ENCODE results near the gene VSTM1.
A peak's percentile ranks its signal among the peaks of the same experiment; 100 is the strongest.
"Not testable (repeated sequence)": the region's sequence is repeated elsewhere in the genome, so short reads cannot be mapped to it uniquely, and the experiment has no call there.

The VSTM1 gene

GRCh38 chr19:54063350-54064116, at the start of gene VSTM1:
TSS of gene VSTM1 (minus strand) at chr19:54063897. CDS start at chr19:54063777, 120 bp downstream.
- peak; percentile 20 for DNase-seq

GRCh38 chr19:54109651-54110050, 46.0 kb upstream of the VSTM1 start:
- no peak for DNase-seq

GRCh38 chr19:54108496-54108895, 44.8 kb upstream of the VSTM1 start:
- no peak for DNase-seq

GRCh38 chr19:54107876-54108490, 44.3 kb upstream of the VSTM1 start:
- DNase-seq = no peak

GRCh38 chr19:54106716-54107115, 43.0 kb upstream of the VSTM1 start:
- DNase-seq = no peak

GRCh38 chr19:54105796-54106195, 42.1 kb upstream of the VSTM1 start:
- no peak for DNase-seq

- no peak for DNase-seq
Observed at GRCh38 chr19:54104998-54105715, 41.5 kb upstream of the VSTM1 start.

- DNase-seq = peak; percentile 99
Observed at GRCh38 chr19:54102421-54103169, 38.9 kb upstream of the VSTM1 start, which contains the start of gene NDUFA3. TSS of gene NDUFA3 (plus strand) at chr19:54102855. CDS start at chr19:54102879, 24 bp downstream.

- DNase-seq = no peak
Observed at GRCh38 chr19:54100561-54100960, 36.9 kb upstream of the VSTM1 start, which contains the start of gene OSCAR. TSS of gene OSCAR (minus strand) at chr19:54100803. CDS start at chr19:54100792, 11 bp downstream.

GRCh38 chr19:54099903-54100255, 36.2 kb upstream of the VSTM1 start:
- DNase-seq = not testable (repeated sequence)

GRCh38 chr19:54099190-54099902, 35.6 kb upstream of the VSTM1 start:
- DNase-seq = no peak

GRCh38 chr19:54096617-54097106, 33.0 kb upstream of the VSTM1 start:
- peak; percentile 52 for DNase-seq

- peak; percentile 71 for DNase-seq
Observed at GRCh38 chr19:54095859-54096616, 32.3 kb upstream of the VSTM1 start.

- DNase-seq = no peak
Observed at GRCh38 chr19:54095136-54095858, 31.6 kb upstream of the VSTM1 start.

- no peak for DNase-seq
Observed at GRCh38 chr19:54094426-54095000, 30.8 kb upstream of the VSTM1 start.

GRCh38 chr19:54084410-54084809, 20.7 kb upstream of the VSTM1 start:
- DNase-seq = no peak

- DNase-seq = no peak
Observed at GRCh38 chr19:54081032-54081431, 17.3 kb upstream of the VSTM1 start, which contains the start of gene TARM1. TSS of gene TARM1 (minus strand) at chr19:54081365. CDS start at chr19:54081340, 25 bp downstream.

- DNase-seq = no peak
Observed at GRCh38 chr19:54077334-54077733, 13.6 kb upstream of the VSTM1 start.

GRCh38 chr19:54074851-54075250, 11.2 kb upstream of the VSTM1 start:
- DNase-seq = no peak

- no peak for DNase-seq
Observed at GRCh38 chr19:54073829-54074228, 10.1 kb upstream of the VSTM1 start.

All from RPMI8226 (cell line).